SIG-M5 treated with dmso at 0.1 percent for 504 hours (cell line): ENCODE data around the gene PLCL1.
"Not testable (repeated sequence)": the region's sequence is repeated elsewhere in the genome, so short reads cannot be mapped to it uniquely, and the experiment has no call there.

Experiments used
- DNase-seq: peaks from one replicate; lab custom pipeline; 2025; ENCODE audit not compliant: unreplicated experiment; lab: John Stamatoyannopoulos, UW

The PLCL1 gene

DNA sequence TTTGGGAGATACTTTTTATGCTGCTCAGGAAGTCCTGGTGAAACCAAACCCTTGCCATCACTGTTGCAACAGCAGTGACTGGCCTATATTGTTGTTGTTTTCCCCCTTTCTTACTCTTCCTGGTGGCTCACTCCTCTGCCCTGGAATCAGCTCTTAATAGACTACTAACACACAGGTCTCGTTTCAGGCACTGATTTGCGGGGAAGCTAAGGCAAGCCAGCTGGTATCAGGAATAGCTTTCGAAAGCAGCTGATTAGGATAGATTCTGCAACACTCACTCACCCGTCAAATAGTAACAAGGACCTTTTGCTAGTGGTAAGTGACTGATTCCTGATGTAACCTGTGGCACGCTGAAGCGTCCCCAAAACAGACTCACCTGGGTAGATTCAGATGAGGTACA is 360.4 kb downstream of the PLCL1 start:
- DNase-seq = no peak

GRCh38 chr2:198165289-198165688 is 360.9 kb downstream of the PLCL1 start:
- no peak for DNase-seq

DNA sequence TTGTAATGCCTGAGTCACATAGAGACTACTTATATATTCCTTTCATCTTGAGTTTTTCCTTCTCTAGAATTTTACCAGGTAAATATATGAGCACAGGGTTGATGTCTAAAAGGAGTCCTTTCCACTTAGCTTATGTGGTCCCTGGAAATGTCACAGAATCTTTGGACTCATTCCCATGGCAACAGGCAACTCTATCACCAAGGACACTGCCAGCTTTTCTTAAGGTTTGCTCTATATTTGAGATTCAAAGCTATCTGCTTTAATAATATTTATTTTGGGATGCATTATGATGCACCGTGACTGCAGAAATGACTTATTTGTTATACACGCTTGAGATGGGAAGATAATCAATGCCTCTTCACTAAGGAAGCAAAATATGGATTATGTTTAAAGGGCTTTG is 363.0 kb downstream of the PLCL1 start:
- no peak for DNase-seq

GRCh38 chr2:198168651-198169050 is 364.3 kb downstream of the PLCL1 start:
- DNase-seq = no peak

- no peak for DNase-seq
Observed at GRCh38 chr2:198173242-198173641, 368.8 kb downstream of the PLCL1 start.

GRCh38 chr2:198173864-198174263 is 369.5 kb downstream of the PLCL1 start:
- DNase-seq = no peak

DNA sequence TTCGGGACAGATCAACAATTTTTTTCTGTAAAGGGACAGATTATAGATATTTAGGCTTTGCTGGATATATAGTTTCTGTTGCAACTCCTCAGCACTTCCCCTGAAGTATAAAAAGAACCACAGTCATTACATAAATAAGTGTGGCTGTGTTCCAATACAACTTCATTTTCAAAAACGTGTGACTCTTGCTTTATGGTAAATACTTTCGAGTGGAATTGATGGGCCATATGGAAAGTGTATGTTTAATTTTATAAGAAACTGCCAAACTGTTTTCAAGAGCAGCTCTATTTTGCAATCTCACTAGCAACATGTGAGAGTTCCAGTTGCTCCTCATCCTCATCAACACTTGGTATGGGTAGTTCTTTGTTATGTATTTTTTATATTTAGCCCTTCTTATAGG is 370.9 kb downstream of the PLCL1 start:
- no peak for DNase-seq

GRCh38 chr2:198177040-198177439 is 372.6 kb downstream of the PLCL1 start:
- no peak for DNase-seq

DNA sequence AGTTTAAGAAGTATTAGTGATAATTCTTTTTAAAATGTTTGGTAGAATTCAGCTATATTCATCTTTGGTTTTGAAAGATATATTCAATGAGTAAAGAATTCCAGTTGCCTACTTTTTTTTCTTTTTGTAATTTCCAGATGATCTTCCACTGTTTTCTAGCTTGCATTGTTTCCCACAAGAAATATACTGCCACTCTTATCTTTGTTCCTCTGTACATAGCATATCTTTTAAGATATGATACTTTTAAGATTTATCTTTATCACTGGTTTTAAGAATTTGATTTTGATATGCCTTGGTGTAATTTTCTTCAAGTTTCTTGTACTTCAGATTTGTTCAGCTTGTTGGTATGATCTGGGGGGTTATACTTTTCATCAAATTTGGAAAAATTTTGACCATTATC is 374.4 kb downstream of the PLCL1 start:
- no peak for DNase-seq

- DNase-seq = no peak
Observed at GRCh38 chr2:198186257-198186656, 381.9 kb downstream of the PLCL1 start.

GRCh38 chr2:198187841-198188240 is 383.4 kb downstream of the PLCL1 start:
- DNase-seq = no peak

GRCh38 chr2:198188982-198189381 is 384.6 kb downstream of the PLCL1 start:
- DNase-seq = no peak

GRCh38 chr2:198191651-198192050 is 387.3 kb downstream of the PLCL1 start:
- DNase-seq = no peak

DNA sequence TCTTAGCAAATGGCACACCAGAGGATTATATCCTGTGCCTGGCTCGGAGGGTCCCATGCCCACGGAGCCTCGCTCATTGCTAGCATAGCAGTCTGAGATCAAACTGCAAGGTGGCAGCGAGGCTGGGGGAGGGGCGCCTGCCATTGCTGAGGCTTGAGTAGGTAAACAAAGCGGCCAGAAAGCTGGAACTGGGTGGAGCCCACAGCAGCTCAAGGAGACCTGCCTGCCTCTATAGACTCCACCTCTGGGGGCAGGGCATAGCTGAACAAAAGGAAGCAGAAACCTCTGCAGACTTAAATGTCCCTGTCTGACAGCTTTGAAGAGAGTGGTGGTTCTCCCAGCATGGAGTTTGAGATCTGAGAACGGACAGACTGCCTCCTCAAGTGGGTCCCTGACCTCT is 392.2 kb downstream of the PLCL1 start:
- DNase-seq = not testable (repeated sequence)
